ENCODE measurements around the gene CRPPA.
"Not testable (repeated sequence)": the region's sequence is repeated elsewhere in the genome, so short reads cannot be mapped to it uniquely, and the experiment has no call there.

The CRPPA gene

GRCh38 chr7:16399916-16400892, 21.1 kb downstream of the CRPPA start:
- DNase-seq (ENCODE audit: low read depth, low spot score) = no peak
- no peak overlapping the region for H3K4me3 ChIP-seq (ENCODE audit: low read length)

- DNase-seq (ENCODE audit: low read depth, low spot score) = no peak
- H3K4me3 ChIP-seq (ENCODE audit: low read length) = no peak overlapping the region
Observed at GRCh38 chr7:16399265-16399831, 22.0 kb downstream of the CRPPA start.

- no peak overlapping the region for H3K4me3 ChIP-seq (ENCODE audit: low read length)
- DNase-seq (ENCODE audit: low read depth, low spot score) = no peak
Observed at GRCh38 chr7:16398146-16399017, 23.0 kb downstream of the CRPPA start.

GRCh38 chr7:16397501-16398145, 23.7 kb downstream of the CRPPA start:
- no peak overlapping the region for H3K4me3 ChIP-seq (ENCODE audit: low read length)
- no peak for DNase-seq (ENCODE audit: low read depth, low spot score)

- H3K4me3 ChIP-seq (ENCODE audit: low read length) = no peak overlapping the region
- DNase-seq (ENCODE audit: low read depth, low spot score) = no peak
Observed at GRCh38 chr7:16396766-16397500, 24.4 kb downstream of the CRPPA start.

GRCh38 chr7:16395121-16395520, 26.2 kb downstream of the CRPPA start:
- DNase-seq (ENCODE audit: low read depth, low spot score) = no peak
- H3K4me3 ChIP-seq (ENCODE audit: low read length) = no peak overlapping the region

GRCh38 chr7:16393862-16394422, 27.4 kb downstream of the CRPPA start:
- DNase-seq (ENCODE audit: low read depth, low spot score) = no peak
- no peak overlapping the region for H3K4me3 ChIP-seq (ENCODE audit: low read length)

- DNase-seq (ENCODE audit: low read depth, low spot score) = no peak
- no peak overlapping the region for H3K4me3 ChIP-seq (ENCODE audit: low read length)
Observed at GRCh38 chr7:16392990-16393523, 28.3 kb downstream of the CRPPA start.

- not testable (repeated sequence) for H3K4me3 ChIP-seq (ENCODE audit: low read length); DNase-seq (ENCODE audit: low read depth, low spot score)
Observed at GRCh38 chr7:16383786-16384185, 37.6 kb downstream of the CRPPA start.

GRCh38 chr7:16383103-16383502, 38.2 kb downstream of the CRPPA start:
- DNase-seq (ENCODE audit: low read depth, low spot score); H3K4me3 ChIP-seq (ENCODE audit: low read length): not testable (repeated sequence)
